WTC11 (cell line): ENCODE results near the gene TMEM178B.

ENCODE experiments used
- ESRRA ChIP-seq: sonication (generic); formaldehyde crosslinking; IDR thresholded peaks from 2 replicates; pipeline ENCODE4 v1.8.1; 2022; ENCODE audit warnings: mild to moderate bottlenecking, missing genetic modification reagents, borderline replicate concordance
- JAZF1 ChIP-seq: fragments of 250-450 bp; sonication (Bioruptor Pico); IDR thresholded peaks from 2 replicates; pipeline ENCODE4 v1.9.0; 2021; ENCODE audit warnings: moderate library complexity, mild to moderate bottlenecking, inconsistent platforms
- PRRX2 ChIP-seq: fragments of 250-450 bp; sonication (Bioruptor Pico); IDR thresholded peaks from 2 replicates; pipeline ENCODE4 v1.8.0; 2021; ENCODE audit warnings: mild to moderate bottlenecking
- TEAD4 ChIP-seq: sonication (generic); formaldehyde crosslinking; IDR thresholded peaks from 2 replicates; pipeline ENCODE4 v1.8.0; 2022; ENCODE audit warnings: mild to moderate bottlenecking, missing genetic modification reagents
- ZBTB21 ChIP-seq: sonication (generic); formaldehyde crosslinking; IDR thresholded peaks from 2 replicates; pipeline ENCODE4 v1.8.1; 2023; ENCODE audit warnings: mild to moderate bottlenecking, missing genetic modification reagents, borderline replicate concordance
- TF ChIP-seq, protein P1 (sequence below): sonication (generic); formaldehyde crosslinking; conservative IDR thresholded peaks from 2 replicates; pipeline ENCODE4 v1.8.1; 2023; ENCODE audit warnings: mild to moderate bottlenecking, low read depth, missing genetic modification reagents, moderate library complexity
- TF ChIP-seq, protein P2 (sequence below): sonication (generic); formaldehyde crosslinking; IDR thresholded peaks from 2 replicates; pipeline ENCODE4 v1.8.0; 2022; ENCODE audit warnings: mild to moderate bottlenecking, missing genetic modification reagents
- TF ChIP-seq, protein P3 (sequence below): sonication (generic); formaldehyde crosslinking; IDR thresholded peaks from 2 replicates; pipeline ENCODE4 v1.8.1; 2023; ENCODE audit warnings: mild to moderate bottlenecking, moderate library complexity, missing genetic modification reagents
- TF ChIP-seq, protein P4 (sequence below): sonication (generic); formaldehyde crosslinking; IDR thresholded peaks from 2 replicates; pipeline ENCODE4 v1.8.1; 2022; ENCODE audit warnings: low read depth, mild to moderate bottlenecking, moderate library complexity, missing genetic modification reagents, borderline replicate concordance

DNA sequence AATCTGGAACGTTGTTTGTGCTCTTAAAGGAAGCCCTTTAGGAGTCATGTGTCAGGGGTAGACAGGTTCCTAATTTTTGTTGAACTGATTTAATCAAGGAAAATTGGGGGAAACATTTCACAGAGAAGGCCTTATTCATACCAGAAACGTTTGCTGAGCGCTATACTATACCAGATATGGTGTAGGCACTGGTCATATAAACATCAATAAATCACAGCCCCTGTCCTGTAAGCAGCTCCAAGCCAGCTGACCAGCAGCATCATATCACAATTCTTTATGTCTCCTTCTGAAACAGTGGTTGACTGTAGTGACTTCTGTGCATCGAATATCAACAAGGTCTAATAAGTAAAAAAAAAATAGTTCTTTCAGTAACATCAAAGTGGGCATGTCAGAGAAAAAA lies 1.1 kb downstream of the TMEM178B start:
- TF ChIP-seq, protein P1, sequence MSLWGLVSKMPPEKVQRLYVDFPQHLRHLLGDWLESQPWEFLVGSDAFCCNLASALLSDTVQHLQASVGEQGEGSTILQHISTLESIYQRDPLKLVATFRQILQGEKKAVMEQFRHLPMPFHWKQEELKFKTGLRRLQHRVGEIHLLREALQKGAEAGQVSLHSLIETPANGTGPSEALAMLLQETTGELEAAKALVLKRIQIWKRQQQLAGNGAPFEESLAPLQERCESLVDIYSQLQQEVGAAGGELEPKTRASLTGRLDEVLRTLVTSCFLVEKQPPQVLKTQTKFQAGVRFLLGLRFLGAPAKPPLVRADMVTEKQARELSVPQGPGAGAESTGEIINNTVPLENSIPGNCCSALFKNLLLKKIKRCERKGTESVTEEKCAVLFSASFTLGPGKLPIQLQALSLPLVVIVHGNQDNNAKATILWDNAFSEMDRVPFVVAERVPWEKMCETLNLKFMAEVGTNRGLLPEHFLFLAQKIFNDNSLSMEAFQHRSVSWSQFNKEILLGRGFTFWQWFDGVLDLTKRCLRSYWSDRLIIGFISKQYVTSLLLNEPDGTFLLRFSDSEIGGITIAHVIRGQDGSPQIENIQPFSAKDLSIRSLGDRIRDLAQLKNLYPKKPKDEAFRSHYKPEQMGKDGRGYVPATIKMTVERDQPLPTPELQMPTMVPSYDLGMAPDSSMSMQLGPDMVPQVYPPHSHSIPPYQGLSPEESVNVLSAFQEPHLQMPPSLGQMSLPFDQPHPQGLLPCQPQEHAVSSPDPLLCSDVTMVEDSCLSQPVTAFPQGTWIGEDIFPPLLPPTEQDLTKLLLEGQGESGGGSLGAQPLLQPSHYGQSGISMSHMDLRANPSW (CRISPR knock-in tag), result no peak
- TF ChIP-seq, protein P2, sequence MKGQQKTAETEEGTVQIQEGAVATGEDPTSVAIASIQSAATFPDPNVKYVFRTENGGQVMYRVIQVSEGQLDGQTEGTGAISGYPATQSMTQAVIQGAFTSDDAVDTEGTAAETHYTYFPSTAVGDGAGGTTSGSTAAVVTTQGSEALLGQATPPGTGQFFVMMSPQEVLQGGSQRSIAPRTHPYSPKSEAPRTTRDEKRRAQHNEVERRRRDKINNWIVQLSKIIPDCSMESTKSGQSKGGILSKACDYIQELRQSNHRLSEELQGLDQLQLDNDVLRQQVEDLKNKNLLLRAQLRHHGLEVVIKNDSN (CRISPR knock-in tag), result no peak
- TF ChIP-seq, protein P3, sequence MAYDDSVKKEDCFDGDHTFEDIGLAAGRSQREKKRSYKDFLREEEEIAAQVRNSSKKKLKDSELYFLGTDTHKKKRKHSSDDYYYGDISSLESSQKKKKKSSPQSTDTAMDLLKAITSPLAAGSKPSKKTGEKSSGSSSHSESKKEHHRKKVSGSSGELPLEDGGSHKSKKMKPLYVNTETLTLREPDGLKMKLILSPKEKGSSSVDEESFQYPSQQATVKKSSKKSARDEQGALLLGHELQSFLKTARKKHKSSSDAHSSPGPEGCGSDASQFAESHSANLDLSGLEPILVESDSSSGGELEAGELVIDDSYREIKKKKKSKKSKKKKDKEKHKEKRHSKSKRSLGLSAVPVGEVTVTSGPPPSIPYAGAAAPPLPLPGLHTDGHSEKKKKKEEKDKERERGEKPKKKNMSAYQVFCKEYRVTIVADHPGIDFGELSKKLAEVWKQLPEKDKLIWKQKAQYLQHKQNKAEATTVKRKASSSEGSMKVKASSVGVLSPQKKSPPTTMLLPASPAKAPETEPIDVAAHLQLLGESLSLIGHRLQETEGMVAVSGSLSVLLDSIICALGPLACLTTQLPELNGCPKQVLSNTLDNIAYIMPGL (CRISPR knock-in tag), result no peak
- TF ChIP-seq, protein P4, sequence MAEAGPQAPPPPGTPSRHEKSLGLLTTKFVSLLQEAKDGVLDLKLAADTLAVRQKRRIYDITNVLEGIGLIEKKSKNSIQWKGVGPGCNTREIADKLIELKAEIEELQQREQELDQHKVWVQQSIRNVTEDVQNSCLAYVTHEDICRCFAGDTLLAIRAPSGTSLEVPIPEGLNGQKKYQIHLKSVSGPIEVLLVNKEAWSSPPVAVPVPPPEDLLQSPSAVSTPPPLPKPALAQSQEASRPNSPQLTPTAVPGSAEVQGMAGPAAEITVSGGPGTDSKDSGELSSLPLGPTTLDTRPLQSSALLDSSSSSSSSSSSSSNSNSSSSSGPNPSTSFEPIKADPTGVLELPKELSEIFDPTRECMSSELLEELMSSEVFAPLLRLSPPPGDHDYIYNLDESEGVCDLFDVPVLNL (CRISPR knock-in tag), result no peak
- TF ChIP-seq TEAD4 (CRISPR knock-in tag) (no peak), ESRRA (CRISPR knock-in tag) (no peak), ZBTB21 (CRISPR knock-in tag) (no peak), PRRX2 (CRISPR knock-in tag) (no peak), JAZF1 (CRISPR knock-in tag) (no peak)
